ENCODE results near the gene NOP16.

GRCh38 chr5:176368726-176369125, 19.7 kb downstream of the NOP16 start:
- no peak for TF ChIP-seq EZH2 (IDR thresholded peaks at IDR 0.05; ENCODE audit: low read depth)
- TF ChIP-seq CTCF (conservative IDR thresholded peaks at IDR 0.05), result no peak
